H9 (cell line): ENCODE data around the gene ABHD5. TPM values are rescaled to one million over a fixed set of nuclear protein-coding genes. Genes with fewer than 3 reads are reported as not detected.

ENCODE experiments used
- DNase-seq: peaks from one replicate; pipeline ENCODE4 v3.0.0-alpha.2; 2017
- H2AFZ ChIP-seq: one replicate; pipeline ENCODE4 v1.6.1; 2013; ENCODE audit warnings: mild to moderate bottlenecking, low read length, control low read depth, moderate library complexity
- H2AK5ac ChIP-seq: 2 replicates; pipeline ENCODE4 v1.6.1; 2013; ENCODE audit warnings: low read length, control low read depth, mixed read lengths; ENCODE audit not compliant: insufficient read length
- H2BK120ac ChIP-seq: one replicate; pipeline ENCODE4 v1.6.1; 2013; ENCODE audit warnings: low read depth, mild to moderate bottlenecking, low read length, control low read depth, inconsistent platforms; ENCODE audit not compliant: poor library complexity, severe bottlenecking
- H2BK12ac ChIP-seq: 2 replicates; pipeline ENCODE4 v1.6.1; 2013; ENCODE audit warnings: low read length, control low read depth, mixed read lengths, low read depth; ENCODE audit not compliant: insufficient read length
- H2BK15ac ChIP-seq: 2 replicates; pipeline ENCODE4 v1.6.1; 2013; ENCODE audit warnings: low read depth, low read length, control low read depth
- H2BK20ac ChIP-seq: one replicate; pipeline ENCODE4 v1.6.1; 2013; ENCODE audit warnings: low read depth, mild to moderate bottlenecking, low read length, control low read depth, inconsistent platforms; ENCODE audit not compliant: poor library complexity, severe bottlenecking
- H2BK5ac ChIP-seq: 2 replicates; pipeline ENCODE4 v1.6.1; 2013; ENCODE audit warnings: low read length, control low read depth, mixed read lengths; ENCODE audit not compliant: insufficient read length
- H3K14ac ChIP-seq: 2 replicates; pipeline ENCODE4 v1.6.1; 2013; ENCODE audit warnings: low read length, control low read depth; ENCODE audit not compliant: insufficient read depth
- H3K18ac ChIP-seq: 2 replicates; pipeline ENCODE4 v1.6.1; 2013; ENCODE audit warnings: low read depth, mild to moderate bottlenecking, mixed read lengths, low read length, control low read depth; ENCODE audit not compliant: insufficient read length
- H3K23ac ChIP-seq: 2 replicates; pipeline ENCODE4 v1.6.1; 2013; ENCODE audit warnings: low read length, control low read depth, mixed read lengths, low read depth; ENCODE audit not compliant: insufficient read length
- H3K23me2 ChIP-seq: 2 replicates; pipeline ENCODE4 v1.6.1; 2013; ENCODE audit warnings: low read depth, mild to moderate bottlenecking, mixed read lengths, low read length, control low read depth; ENCODE audit not compliant: insufficient read length, poor library complexity, severe bottlenecking
- H3K27ac ChIP-seq: 2 replicates; pipeline ENCODE4 v1.5.1; 2013; ENCODE audit warnings: low read length, control low read depth, mixed read lengths, low read depth; ENCODE audit not compliant: insufficient read length
- H3K27me3 ChIP-seq: 2 replicates; pipeline ENCODE4 v1.6.1; 2013; ENCODE audit warnings: low read length, control low read depth, inconsistent platforms; ENCODE audit not compliant: insufficient read depth
- H3K4ac ChIP-seq: 2 replicates; pipeline ENCODE4 v1.6.1; 2013; ENCODE audit warnings: low read depth, mild to moderate bottlenecking, control low read depth, inconsistent platforms, low read length, moderate library complexity
- H3K4me1 ChIP-seq: 2 replicates; pipeline ENCODE4 v1.6.1; 2013; ENCODE audit warnings: low read length, control low read depth, inconsistent platforms; ENCODE audit not compliant: insufficient read depth
- H3K4me2 ChIP-seq: 2 replicates; pipeline ENCODE4 v1.6.1; 2013; ENCODE audit warnings: low read length, control low read depth, mixed read lengths; ENCODE audit not compliant: insufficient read length, insufficient read depth
- H3K56ac ChIP-seq: 2 replicates; pipeline ENCODE4 v1.6.1; 2013; ENCODE audit warnings: low read depth, mild to moderate bottlenecking, mixed read lengths, low read length, control low read depth; ENCODE audit not compliant: insufficient read length
- H3K79me1 ChIP-seq: 2 replicates; pipeline ENCODE4 v1.6.1; 2013; ENCODE audit warnings: low read depth, mild to moderate bottlenecking, moderate library complexity, low read length, control low read depth, inconsistent platforms; ENCODE audit not compliant: insufficient read depth, poor library complexity, severe bottlenecking
- H3K79me2 ChIP-seq: 2 replicates; pipeline ENCODE4 v1.6.1; 2013; ENCODE audit warnings: low read length, control low read depth, inconsistent platforms; ENCODE audit not compliant: insufficient read depth
- H3K9ac ChIP-seq: 2 replicates; pipeline ENCODE4 v1.6.1; 2013; ENCODE audit warnings: low read length, control low read depth, mixed read lengths; ENCODE audit not compliant: insufficient read length; ENCODE audit errors: extremely low read depth
- H3K9me3 ChIP-seq: one replicate; pipeline ENCODE4 v1.6.1; 2013; ENCODE audit warnings: low read depth, low read length, inconsistent platforms; ENCODE audit not compliant: control insufficient read depth
- H3T11ph ChIP-seq: one replicate; pipeline ENCODE4 v1.6.1; 2013; ENCODE audit warnings: mild to moderate bottlenecking, low read length, control low read depth, inconsistent platforms
- H4K20me1 ChIP-seq: one replicate; pipeline ENCODE4 v1.6.1; 2013; ENCODE audit not compliant: control insufficient read depth, insufficient read length, insufficient read depth
- H4K5ac ChIP-seq: 2 replicates; pipeline ENCODE4 v1.6.1; 2013; ENCODE audit warnings: low read depth, mild to moderate bottlenecking, mixed read lengths, low read length, control low read depth; ENCODE audit not compliant: insufficient read length
- H4K8ac ChIP-seq: replicated peaks from 2 replicates; pipeline ENCODE4 v1.6.1; 2013; ENCODE audit warnings: low read length, control low read depth, mixed read lengths, low read depth; ENCODE audit not compliant: insufficient read length
- H4K91ac ChIP-seq: 2 replicates; pipeline ENCODE4 v1.6.1; 2013; ENCODE audit warnings: low read depth, mild to moderate bottlenecking, moderate library complexity, mixed read lengths, low read length, control low read depth; ENCODE audit not compliant: insufficient read length
- H3K27ac Mint-ChIP-seq, 3 experiments: 2 replicates in 2 of 3; 3 replicates in 1 of 3; pipeline ENCODE4 v1.8.0; 2020 to 2021; ENCODE audit warnings: mixed read lengths in 3 of 3, mild to moderate bottlenecking in 1 of 3, moderate library complexity in 1 of 3
- H3K27me3 Mint-ChIP-seq: 2 replicates; pipeline ENCODE4 v1.8.0; 2021; ENCODE audit warnings: low read depth, mild to moderate bottlenecking, moderate library complexity, mixed read lengths
- H3K36me3 Mint-ChIP-seq, 3 experiments: 2 replicates in 2 of 3; 3 replicates in 1 of 3; pipeline ENCODE4 v1.8.0; 2020 to 2021; ENCODE audit warnings: low read depth in 3 of 3, mixed read lengths in 3 of 3; ENCODE audit not compliant: insufficient read depth in 1 of 3
- H3K4me1 Mint-ChIP-seq, 2 experiments: 2 replicates each; pipeline ENCODE4 v1.8.0; 2020; ENCODE audit warnings: mixed read lengths in 2 of 2
- H3K4me3 Mint-ChIP-seq, 2 experiments: 2 replicates in 1 of 2; 3 replicates in 1 of 2; pipeline ENCODE4 v1.8.0; 2020 to 2021; ENCODE audit warnings: mild to moderate bottlenecking in 2 of 2, mixed read lengths in 2 of 2, moderate library complexity in 1 of 2
- H3K9me3 Mint-ChIP-seq, 2 experiments: 2 replicates in 1 of 2; 3 replicates in 1 of 2; pipeline ENCODE4 v1.8.0; 2020; ENCODE audit warnings: mild to moderate bottlenecking in 2 of 2, mixed read lengths in 2 of 2, moderate library complexity in 1 of 2
- CTCF ChIP-seq: fragments of 200-600 bp; sonication (generic); conservative IDR thresholded peaks from 3 replicates; pipeline ENCODE4 v1.8.0; 2021; ENCODE audit warnings: antibody characterized with exemption, mild to moderate bottlenecking
- WGBS: extraction: QIAGEN DNeasy Blood & Tissue Kit; methylation state at CpG from one replicate; pipeline ENCODE4 v1.1.7; 2013; ENCODE audit warnings: missing lambda C conversion rate, low lambda C conversion rate, mixed read lengths; ENCODE audit not compliant: insufficient read length; ENCODE audit errors: extremely low coverage; 5-methylcytosine and 5-hydroxymethylcytosine counted together
- total RNA-seq: library from RNA; stranded (reverse); gene quantifications from 2 replicates; pipeline ENCODE4 v1.2.1, GENCODE V29; 2021

The ABHD5 gene
- total RNA-seq, 1 experiment from 2014 or later, result 13.1 TPM

DNA sequence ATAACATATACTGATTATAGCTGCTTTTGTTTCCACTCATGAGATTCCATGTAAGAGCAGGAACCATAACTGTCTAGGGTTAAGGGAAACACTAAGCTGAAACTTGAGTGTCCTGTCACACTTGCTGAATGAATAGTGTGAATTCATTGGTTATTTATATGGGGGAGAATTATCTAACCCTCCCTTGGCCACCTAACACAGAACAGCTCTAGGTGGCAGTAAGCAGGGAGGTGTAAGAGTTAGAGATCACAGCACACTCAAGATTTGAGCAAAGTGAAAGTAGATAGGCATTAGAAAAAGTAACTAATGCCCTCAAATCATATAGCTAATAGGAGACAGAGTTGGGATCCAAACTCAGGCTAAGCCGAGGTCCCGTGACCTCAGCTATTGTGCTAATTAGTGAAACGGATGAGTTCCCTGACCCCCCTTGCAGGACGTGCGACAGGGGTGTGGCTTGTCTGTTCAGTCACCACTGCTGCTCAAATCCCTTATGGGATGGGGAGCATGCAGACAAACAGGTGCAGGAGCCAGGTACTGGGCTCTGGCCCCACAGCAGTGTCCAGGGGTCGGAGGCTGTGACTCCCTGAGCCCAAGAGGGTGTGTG is 41.3 kb upstream of the ABHD5 start:
- H2BK12ac ChIP-seq, result no peak overlapping the region
- H2BK5ac ChIP-seq, result no peak overlapping the region
- H3K27ac Mint-ChIP-seq, result no peak overlapping the region
- DNase-seq, result peak; percentile 59
- no peak overlapping the region for H3T11ph ChIP-seq
- no peaks in the 10 kb centered on the region for H3K23me2 ChIP-seq
- no peaks in the 10 kb centered on the region for H3K9me3 Mint-ChIP-seq
- H3K56ac ChIP-seq, result no peak overlapping the region
- no peak overlapping the region for H2AFZ ChIP-seq
- H3K18ac ChIP-seq, result no peak overlapping the region
- H2AK5ac ChIP-seq, result no peak overlapping the region
- no peaks in the 10 kb centered on the region; the same call in 1 of the 2 replicates for H3K4me1 ChIP-seq
- H4K5ac ChIP-seq, result no peak overlapping the region
- H3K23ac ChIP-seq, result no peak overlapping the region
- H3K4me2 ChIP-seq, result no peak overlapping the region
- no peaks in the 10 kb centered on the region for H3K27me3 ChIP-seq
- no peak overlapping the region for H3K4ac ChIP-seq
- H4K20me1 ChIP-seq, result no peaks in the 10 kb centered on the region
- H3K9me3 ChIP-seq, result no peaks in the 10 kb centered on the region
- H3K79me2 ChIP-seq, result no peaks in the 10 kb centered on the region
- no peaks in the 10 kb centered on the region for H3K27me3 Mint-ChIP-seq
- no peak overlapping the region for H2BK120ac ChIP-seq
- H3K4me3 Mint-ChIP-seq, result no peak overlapping the region
- no CpG with 5 or more reads among the region's 6 CpGs for WGBS
- TF ChIP-seq CTCF, result no peak
- no peak overlapping the region for H3K9ac ChIP-seq
- H3K36me3 Mint-ChIP-seq, result no peaks in the 10 kb centered on the region; a peak in 1 of 7 replicates
- H3K14ac ChIP-seq, result no peak overlapping the region; the same call in 1 of the 2 replicates
- H2BK15ac ChIP-seq, result no peak overlapping the region
- H4K91ac ChIP-seq, result no peak overlapping the region
- H3K4me1 Mint-ChIP-seq, result peaks cover 27 to 28% of the 10 kb centered on the region in 2 experiments
- H3K27ac ChIP-seq, result no peak overlapping the region
- no peak overlapping the region for H2BK20ac ChIP-seq
- H3K79me1 ChIP-seq, result no peaks in the 10 kb centered on the region
- H4K8ac ChIP-seq, result no peak overlapping the region
